ENCODE results near the gene CNOT1.

GRCh38 chr16:58481931-58482330 is 147.7 kb downstream of the CNOT1 start:
- TF ChIP-seq CTCF (IDR thresholded peaks at IDR 0.05) (no peak), POLR2A (IDR thresholded peaks at IDR 0.05) (no peak)
